SK-N-SH (cell line): ENCODE results near the gene FTO. TPM values are rescaled to one million over a fixed set of nuclear protein-coding genes. Genes with fewer than 3 reads are reported as not detected.

Source experiments
- CTCF ChIA-PET: fragments of 300-600, 350-600 bp; formaldehyde crosslinking; extraction: SDS; loops from one replicate; lab custom pipeline; 2021; lab: Yijun Ruan, JAX
- POLR2A ChIA-PET: fragments of 350-600 bp; sonication (Branson Sonifier 250); formaldehyde crosslinking; extraction: SDS; loops from one replicate; lab custom pipeline; 2020; ENCODE audit warnings: antibody characterized with exemption, inconsistent platforms; lab: Yijun Ruan, JAX
- DNase-seq: peaks from one replicate; pipeline ENCODE4 v3.0.0; 2012
- H2AFZ ChIP-seq: fragments of 200-600 bp; sonication (generic); 2 replicates; pipeline ENCODE4 v1.8.1; 2016; ENCODE audit warnings: antibody characterized with exemption, mild to moderate bottlenecking, low read depth
- H3F3A ChIP-seq: fragments of 200-600 bp; sonication (generic); replicated peaks from 2 replicates; pipeline ENCODE3; 2016; ENCODE audit warnings: antibody characterized with exemption, mild to moderate bottlenecking; ENCODE audit not compliant: insufficient read depth
- H3K27ac ChIP-seq, 2 experiments: fragments of 200-500 bp in 1 of 2; fragments of 200-600 bp in 1 of 2; sonication (Bioruptor generic) in 1 of 2; sonication (generic), shearing (Covaris generic) in 1 of 2; 2 replicates each; pipeline versions ENCODE4 v1.5.1 to v1.6.1; 2014 to 2016; ENCODE audit warnings: low read depth in 2 of 2, inconsistent platforms in 1 of 2, low read length in 1 of 2, mild to moderate bottlenecking in 1 of 2, mixed read lengths in 1 of 2
- H3K27me3 ChIP-seq: fragments of 200-600 bp; sonication (generic), shearing (Covaris generic); 2 replicates; pipeline ENCODE4 v1.6.1; 2016; ENCODE audit warnings: mixed run types; ENCODE audit not compliant: insufficient read depth
- H3K36me3 ChIP-seq, 2 experiments: fragments of 200-500 bp in 1 of 2; fragments of 200-600 bp in 1 of 2; sonication (Bioruptor generic) in 1 of 2; sonication (generic) in 1 of 2; replicated peaks in 1 of 2; 2 replicates each; pipeline versions ENCODE3 to v1.5.1; 2014 to 2016; ENCODE audit warnings: low read length in 1 of 2, mild to moderate bottlenecking in 1 of 2; ENCODE audit not compliant: insufficient read depth in 2 of 2, control insufficient read depth in 1 of 2
- H3K4me1 ChIP-seq, 2 experiments: fragments of 200-500 bp in 1 of 2; fragments of 200-600 bp in 1 of 2; sonication (Bioruptor generic) in 1 of 2; sonication (generic), shearing (Covaris generic) in 1 of 2; 2 replicates each; pipeline versions ENCODE4 v1.5.1 to v1.6.1; 2014 to 2016; ENCODE audit warnings: low read depth in 1 of 2, low read length in 1 of 2, mixed run types in 1 of 2; ENCODE audit not compliant: insufficient read depth in 2 of 2, control insufficient read depth in 1 of 2
- H3K4me2 ChIP-seq: fragments of 200-600 bp; sonication (generic), shearing (Covaris generic); 2 replicates; pipeline ENCODE4 v1.6.1; 2017; ENCODE audit warnings: mixed run types
- H3K4me3 ChIP-seq, 2 experiments: fragments of 200-500 bp in 1 of 2; fragments of 200-600 bp in 1 of 2; sonication (Bioruptor generic) in 1 of 2; sonication (generic), shearing (Covaris generic) in 1 of 2; 2 replicates each; pipeline versions ENCODE4 v1.5.1 to v1.8.1; 2014 to 2016; ENCODE audit warnings: low read depth in 2 of 2, inconsistent platforms in 1 of 2, low read length in 1 of 2, mild to moderate bottlenecking in 1 of 2, mixed read lengths in 1 of 2, moderate library complexity in 1 of 2
- H3K79me2 ChIP-seq: fragments of 200-600 bp; sonication (generic); 2 replicates; pipeline ENCODE4 v1.8.1; 2017; ENCODE audit warnings: mild to moderate bottlenecking; ENCODE audit not compliant: insufficient read depth
- H3K9ac ChIP-seq: fragments of 200-600 bp; sonication (generic); 2 replicates; pipeline ENCODE4 v1.6.1; 2017; ENCODE audit warnings: mixed run types
- H3K9me2 ChIP-seq: fragments of 200-600 bp; sonication (generic); 2 replicates; pipeline ENCODE4 v1.6.1; 2017; ENCODE audit warnings: mixed run types
- H3K9me3 ChIP-seq: fragments of 200-600 bp; sonication (generic); 2 replicates; pipeline ENCODE4 v1.6.1; 2017; ENCODE audit warnings: mixed run types, mild to moderate bottlenecking, moderate library complexity
- H4K20me1 ChIP-seq: fragments of 200-600 bp; sonication (generic); 2 replicates; pipeline ENCODE4 v1.6.1; 2017; ENCODE audit warnings: mild to moderate bottlenecking, mixed run types; ENCODE audit not compliant: insufficient read depth
- CTCF ChIP-seq: fragments of 200-600 bp; sonication (generic); IDR thresholded peaks from 2 replicates; pipeline ENCODE4 v1.6.1; 2017; ENCODE audit warnings: antibody characterized with exemption, mild to moderate bottlenecking, moderate library complexity
- EZH2phosphoT487 ChIP-seq: fragments of 200-600 bp; sonication (generic); IDR thresholded peaks from 2 replicates; pipeline ENCODE4 v1.6.1; 2017; ENCODE audit warnings: low read depth, mixed run types, mild to moderate bottlenecking, antibody characterized with exemption, moderate library complexity, borderline replicate concordance
- FOSL2 ChIP-seq: IDR thresholded peaks from 2 replicates; pipeline ENCODE4 v1.4.0; 2012; ENCODE audit warnings: low read depth, mild to moderate bottlenecking, moderate library complexity, borderline replicate concordance
- FOXM1 ChIP-seq: IDR thresholded peaks from 2 replicates; pipeline ENCODE4 v1.4.0; 2012; ENCODE audit warnings: low read depth, mild to moderate bottlenecking
- GABPA ChIP-seq: IDR thresholded peaks from 2 replicates; pipeline ENCODE4 v1.4.0; 2012; ENCODE audit warnings: low read depth, mild to moderate bottlenecking
- GATA2 ChIP-seq: sonication (generic); formaldehyde crosslinking; IDR thresholded peaks from 2 replicates; pipeline ENCODE4 v1.5.0; 2020; ENCODE audit warnings: mild to moderate bottlenecking, missing genetic modification reagents
- MAX ChIP-seq: IDR thresholded peaks from 2 replicates; pipeline ENCODE4 v1.4.0; 2012; ENCODE audit warnings: low read depth
- MXI1 ChIP-seq: IDR thresholded peaks from 2 replicates; pipeline ENCODE4 v1.6.1; 2012; ENCODE audit warnings: mild to moderate bottlenecking, low read depth, low read length, improper control_type of control experiment
- PBX3 ChIP-seq: IDR thresholded peaks from 2 replicates; pipeline ENCODE4; 2012
- RFX5 ChIP-seq: IDR thresholded peaks from 2 replicates; pipeline ENCODE4 v1.6.1; 2012; ENCODE audit warnings: mild to moderate bottlenecking, improper control_type of control experiment, low read length
- TEAD4 ChIP-seq: IDR thresholded peaks from 2 replicates; pipeline ENCODE4 v1.4.0; 2012; ENCODE audit warnings: mild to moderate bottlenecking, borderline replicate concordance; ENCODE audit not compliant: insufficient read depth
- USF2 ChIP-seq: fragments of 150-350 bp; IDR thresholded peaks from 2 replicates; pipeline ENCODE4 v1.6.1; 2017; ENCODE audit warnings: antibody characterized with exemption, low read length, low read depth, borderline replicate concordance
- ZBTB33 ChIP-seq: IDR thresholded peaks from 2 replicates; pipeline ENCODE4 v1.4.0; 2012; ENCODE audit warnings: low read depth, borderline replicate concordance
- WGBS: methylation state at CpG from one replicate; pipeline ENCODE4 v1.1.6; 2017; ENCODE audit warnings: low lambda C conversion rate; 5-methylcytosine and 5-hydroxymethylcytosine counted together
- polyA plus RNA-seq, 3 experiments: library from polyadenylated mRNA; depleted of rRNA; stranded (reverse); fragments of >200 nt; gene quantifications; 2 replicates each; pipeline ENCODE4 v1.2.3, GENCODE V29; 2012

The FTO gene
- polyA plus RNA-seq, 1 of the 3 experiments (the other 2 are of a cell fraction), result 41.2 TPM

- H3F3A ChIP-seq, result no peaks in the 10 kb centered on the region
- no peak overlapping the region for H3K9ac ChIP-seq
- no peak for DNase-seq
- no peaks in the 10 kb centered on the region for H3K9me3 ChIP-seq
- H3K4me1 ChIP-seq, result no peaks in the 10 kb centered on the region; a peak in 1 of 4 replicates
- no peak overlapping the region for H3K4me3 ChIP-seq
- H3K9me2 ChIP-seq, result no peaks in the 10 kb centered on the region
- no peak overlapping the region for H3K27ac ChIP-seq
- no peaks in the 10 kb centered on the region for H3K79me2 ChIP-seq
- H3K4me2 ChIP-seq, result no peak overlapping the region
- no peaks in the 10 kb centered on the region for H4K20me1 ChIP-seq
- POLR2A ChIA-PET, result no interaction called here
- H3K27me3 ChIP-seq, result no peaks in the 10 kb centered on the region
- no peaks in the 10 kb centered on the region for H3K36me3 ChIP-seq
- 66% methylated on average over 7 of the region's 8 CpGs for WGBS
- H2AFZ ChIP-seq, result no peak overlapping the region
- CTCF ChIA-PET, result no interaction called here
- TF ChIP-seq FOSL2 (no peak), MAX (no peak), FOXM1 (no peak), GATA2 (CRISPR knock-in tag) (no peak), EZH2phosphoT487 (no peak), CTCF (no peak), GABPA (no peak)
Observed at GRCh38 chr16:54165912-54166865, 462.2 kb downstream of the FTO start.

GRCh38 chr16:54169112-54169511, 465.2 kb downstream of the FTO start:
- POLR2A ChIA-PET, result no interaction called here
- Histone ChIP-seq H3K79me2 (no peaks in the 10 kb centered on the region), H2AFZ (no peak overlapping the region), H3K9me2 (no peaks in the 10 kb centered on the region), H4K20me1 (no peaks in the 10 kb centered on the region), H3K27ac (no peak overlapping the region), H3K27me3 (no peaks in the 10 kb centered on the region), H3K36me3 (no peaks in the 10 kb centered on the region), H3K9ac (no peak overlapping the region), H3K9me3 (no peaks in the 10 kb centered on the region), H3F3A (no peaks in the 10 kb centered on the region), H3K4me1 (peaks cover 0 to 8% of the 10 kb centered on the region in 2 experiments; a peak in 2 of 4 replicates), H3K4me3 (no peak overlapping the region), H3K4me2 (no peak overlapping the region)
- CTCF ChIA-PET, result interaction anchor here (1.3 kb wide), 1 partner anchor 23 kb away, joined by 4 read pairs; no protein-coding TSS in a partner anchor
- 87% methylated on average over 5 of the region's 5 CpGs for WGBS
- no peak for DNase-seq
- TF ChIP-seq USF2, result no peak
- TF ChIP-seq GATA2 (CRISPR knock-in tag), result no peak
- no peak for TF ChIP-seq EZH2phosphoT487
- no peak for TF ChIP-seq PBX3
- TF ChIP-seq RFX5, result no peak
- TF ChIP-seq CTCF, result no peak
- TF ChIP-seq TEAD4, result no peak
- TF ChIP-seq ZBTB33, result no peak
- TF ChIP-seq MXI1, result no peak
